HG03045 (cell line): Measurements from ENCODE around the gene YPEL1.

Experiments used
- ATAC-seq: cut with Tn5 transposase; IDR thresholded peaks from one replicate; pipeline ENCODE4 v1.9.1; 2021; ENCODE audit warnings: mild to moderate bottlenecking, moderate library complexity; ENCODE audit not compliant: unreplicated experiment

YPEL1 gene

DNA sequence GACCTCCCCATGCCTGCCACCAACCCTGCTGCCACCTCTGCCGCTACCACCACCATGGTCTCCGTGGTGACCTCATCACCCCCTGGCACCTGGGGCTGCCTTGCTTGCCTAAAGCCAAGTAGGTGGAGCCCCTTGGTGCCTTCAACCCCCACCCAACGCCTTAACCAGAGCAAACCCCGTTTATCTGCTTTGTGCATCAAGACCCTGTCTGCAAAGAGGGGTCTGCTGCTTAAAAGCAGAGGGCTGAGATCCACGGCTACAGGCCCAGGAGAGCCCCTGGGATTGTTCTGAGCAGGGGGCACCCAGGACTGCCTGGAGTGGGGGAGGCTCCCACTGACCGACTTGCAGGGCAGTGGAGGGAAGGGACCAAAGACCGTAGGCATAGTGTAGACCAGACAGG is 74.7 kb downstream of the YPEL1 start:
- no peak for ATAC-seq

DNA sequence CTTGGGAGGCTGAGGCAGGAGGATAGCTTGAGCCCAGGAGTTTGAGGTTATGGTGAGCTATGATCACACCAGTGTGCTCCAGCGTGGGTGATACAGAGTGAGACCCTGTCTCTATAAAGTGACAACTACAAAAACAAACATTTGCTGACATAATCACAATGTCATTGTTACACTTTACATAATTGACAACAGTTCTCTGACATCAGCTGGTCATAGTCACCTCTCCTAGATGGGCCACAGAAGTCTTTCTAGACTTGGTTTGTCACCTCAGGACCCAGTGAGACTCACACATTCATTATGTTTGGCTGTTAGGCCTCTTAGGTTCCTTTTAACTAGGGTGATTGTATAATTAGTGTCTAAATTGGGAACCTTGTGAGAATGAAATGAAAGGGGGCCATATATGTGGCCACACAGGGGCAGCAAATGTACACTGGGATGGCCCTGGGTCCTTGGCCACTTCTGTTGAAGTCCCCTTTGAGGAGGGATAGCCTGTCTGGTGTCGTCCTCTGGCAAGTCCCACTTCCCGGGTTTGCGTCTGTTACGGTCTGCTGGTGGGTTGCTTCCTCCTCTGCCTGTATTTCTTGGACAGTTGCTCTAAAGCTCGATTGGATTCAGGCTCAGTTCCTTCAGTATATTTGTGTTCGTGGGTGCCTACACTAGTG is 75.6 kb downstream of the YPEL1 start:
- ATAC-seq, result no peak

DNA sequence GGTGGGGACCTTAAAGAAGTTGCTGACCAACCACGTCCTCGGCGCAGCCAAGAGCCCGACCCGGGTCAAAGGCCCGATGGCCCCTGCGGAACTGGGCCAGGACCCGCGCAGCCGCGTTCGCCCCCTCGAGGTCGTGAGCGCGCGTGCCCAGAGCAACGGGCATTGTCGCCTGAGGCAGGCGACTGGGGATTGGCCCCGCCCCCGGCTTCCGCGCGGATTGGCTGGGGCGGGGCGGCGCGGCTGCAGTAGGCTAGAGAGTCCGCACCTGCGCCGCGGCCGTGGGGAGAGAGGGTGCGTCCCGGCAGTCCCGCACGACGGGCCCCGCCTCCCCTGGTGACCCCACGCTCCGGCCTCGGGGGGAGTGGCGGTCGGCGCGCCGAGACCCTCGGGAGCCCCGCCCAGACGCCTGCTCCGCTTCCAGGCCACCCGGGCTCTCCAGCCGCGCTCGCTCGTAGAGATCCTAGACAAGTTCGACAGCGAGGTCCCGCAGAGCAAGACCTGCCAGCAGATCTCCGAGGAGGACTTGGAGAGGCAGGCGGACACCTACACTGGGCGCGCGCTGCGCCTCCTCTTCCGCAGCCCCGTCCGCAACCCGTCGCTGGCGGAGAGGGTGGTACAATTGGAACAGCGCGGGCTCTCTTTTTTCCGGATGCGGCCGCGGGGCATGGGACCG is 78.1 kb downstream of the YPEL1 start:
- ATAC-seq, result peak; percentile 73

DNA sequence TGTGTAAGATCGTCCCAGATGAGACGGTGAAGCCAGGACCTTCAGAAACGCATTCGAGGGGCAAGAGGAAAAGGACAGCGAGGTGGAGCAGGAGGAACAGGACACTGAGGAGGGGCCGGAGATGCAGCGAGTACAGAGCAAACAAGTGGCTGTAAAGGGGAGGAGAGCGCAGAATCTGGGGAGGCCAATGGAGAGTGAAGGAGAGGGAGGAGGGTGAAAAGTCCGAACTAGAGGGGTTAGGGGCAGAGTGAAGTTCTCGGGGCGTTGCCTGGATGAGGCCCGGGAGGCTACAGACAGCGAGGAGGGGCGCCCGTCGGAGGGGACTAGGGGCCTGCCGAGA is 78.6 kb downstream of the YPEL1 start:
- ATAC-seq, result no peak

DNA sequence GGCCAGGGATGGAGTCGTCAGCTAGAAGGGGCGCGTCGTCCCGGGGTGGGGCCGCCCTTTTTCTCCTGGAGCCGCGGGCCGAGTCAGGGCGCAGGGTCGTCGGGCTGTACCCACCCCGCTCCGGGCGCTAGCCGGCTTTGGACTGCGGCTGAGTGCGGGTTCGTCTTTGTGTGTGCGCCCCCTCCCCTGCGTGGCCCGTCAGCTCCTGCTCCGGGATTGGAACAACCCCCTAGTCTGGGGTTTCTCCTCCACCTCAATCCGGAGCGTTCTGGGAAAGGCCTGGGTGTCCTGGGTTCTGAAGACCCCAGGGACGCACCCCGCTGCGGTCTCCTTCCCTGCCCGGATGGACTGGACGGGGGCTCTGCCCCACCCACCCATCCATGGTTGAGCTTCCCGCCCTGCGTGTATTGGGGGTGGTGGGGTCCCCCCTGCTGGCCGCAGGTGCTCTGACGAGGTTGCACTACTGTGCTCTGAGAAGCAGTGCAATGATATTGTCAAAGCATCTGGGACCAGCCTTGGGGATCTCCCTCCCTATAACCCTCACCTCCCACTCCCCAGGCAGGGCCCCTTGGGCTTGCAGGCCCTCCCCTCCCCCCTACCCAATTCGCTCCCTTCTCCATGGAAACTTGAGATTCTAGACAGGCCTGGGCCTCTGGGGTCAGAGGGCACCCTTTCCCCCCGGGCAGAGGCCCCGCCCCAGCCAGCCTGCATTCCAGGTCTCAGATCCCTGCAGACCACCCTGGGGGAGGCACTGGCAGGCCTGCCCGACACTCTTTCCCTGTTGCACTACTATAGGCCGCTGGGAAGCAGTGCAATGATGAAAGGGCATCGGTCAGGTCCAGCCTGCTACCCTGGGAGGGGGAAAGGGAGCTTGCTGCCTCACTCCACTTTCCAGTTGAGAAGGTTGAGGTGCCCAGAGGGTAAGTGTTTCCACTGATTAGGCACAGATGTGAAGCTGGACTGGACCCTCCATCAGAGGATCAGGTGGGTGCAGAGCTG is 82.7 kb downstream of the YPEL1 start:
- ATAC-seq, result no peak

DNA sequence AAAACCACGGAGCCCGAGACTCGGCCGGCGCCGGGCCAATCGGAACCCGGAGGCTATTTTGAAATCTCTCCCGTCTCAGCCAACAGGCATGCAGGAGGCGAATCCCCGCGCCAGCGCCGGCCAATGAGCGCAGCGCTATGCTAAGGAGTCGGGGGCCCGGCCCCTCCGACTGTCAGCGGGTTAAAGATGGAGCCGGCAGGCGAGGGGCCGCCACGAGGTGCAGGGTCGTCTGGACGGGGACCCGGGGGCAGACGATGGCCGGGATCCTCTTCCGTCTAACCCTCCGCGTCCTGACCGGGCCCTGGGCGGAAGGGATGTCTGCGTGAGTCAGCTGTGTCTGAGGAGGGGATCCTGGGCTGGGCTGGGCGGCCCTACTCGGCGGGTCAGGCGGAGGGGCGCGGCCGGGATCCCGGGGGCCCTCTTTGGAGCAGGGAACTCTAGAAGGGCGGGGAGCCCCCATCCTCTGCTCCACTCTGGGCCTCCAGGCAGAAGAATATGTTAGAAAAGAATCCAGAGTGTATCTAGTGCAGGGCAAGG is 83.5 kb downstream of the YPEL1 start:
- ATAC-seq, result peak; percentile 80

DNA sequence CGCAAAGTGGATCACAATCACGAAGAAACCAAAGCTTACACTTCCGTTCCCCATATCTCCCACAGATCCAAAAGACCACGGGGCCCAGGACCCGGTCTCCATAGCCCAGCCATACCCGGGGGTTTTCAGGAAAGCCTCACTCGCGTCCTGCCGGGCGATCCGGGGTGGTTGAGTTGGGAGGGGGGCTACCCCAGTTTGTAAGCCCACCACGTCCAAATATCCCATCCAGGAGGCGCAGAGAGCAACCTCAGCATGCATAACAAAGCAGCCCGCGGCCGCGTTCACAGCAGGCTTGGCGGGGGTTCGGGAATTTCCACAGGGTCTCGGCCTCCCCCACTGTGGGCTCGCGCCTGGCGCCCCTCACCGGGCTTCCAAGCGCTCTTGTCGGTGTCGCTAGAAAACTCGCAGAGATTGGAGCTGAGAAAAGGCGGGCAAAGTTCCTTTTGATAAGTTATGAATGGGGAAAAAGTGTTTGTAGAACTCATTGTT is 84.0 kb downstream of the YPEL1 start:
- peak; percentile 13 for ATAC-seq

DNA sequence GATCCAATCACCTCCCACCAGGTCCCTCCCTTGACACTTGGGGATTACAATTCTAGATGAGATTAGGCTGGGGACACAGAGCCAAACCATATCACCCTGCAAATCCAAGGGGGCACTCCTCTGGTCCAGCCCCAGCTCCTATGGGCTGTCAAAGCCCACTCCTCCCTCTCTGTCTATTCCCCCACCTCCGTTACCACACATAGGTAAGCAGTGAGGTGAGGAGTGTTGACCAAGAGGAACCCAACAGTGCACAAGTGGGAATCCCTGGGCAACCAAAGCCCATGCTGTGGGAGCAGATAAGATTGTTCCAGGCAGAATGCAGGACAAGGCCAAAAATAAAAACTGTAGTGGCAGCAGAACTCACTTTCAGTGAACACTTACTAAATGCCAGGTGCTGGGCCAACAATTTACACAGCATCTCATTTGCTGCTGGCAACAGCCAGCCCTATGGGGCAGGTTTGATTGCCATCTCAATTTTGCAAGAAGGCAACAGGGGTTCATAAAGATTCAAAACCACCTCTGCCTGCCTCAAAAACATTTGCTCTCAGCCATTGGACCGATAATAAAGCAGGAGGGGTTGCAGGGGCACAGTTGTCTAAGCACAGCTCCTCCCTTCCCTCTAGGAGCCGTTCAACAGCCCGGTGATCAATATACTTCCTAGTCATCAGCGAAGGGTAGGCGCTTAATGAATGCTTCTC is 84.6 kb downstream of the YPEL1 start:
- no peak for ATAC-seq

DNA sequence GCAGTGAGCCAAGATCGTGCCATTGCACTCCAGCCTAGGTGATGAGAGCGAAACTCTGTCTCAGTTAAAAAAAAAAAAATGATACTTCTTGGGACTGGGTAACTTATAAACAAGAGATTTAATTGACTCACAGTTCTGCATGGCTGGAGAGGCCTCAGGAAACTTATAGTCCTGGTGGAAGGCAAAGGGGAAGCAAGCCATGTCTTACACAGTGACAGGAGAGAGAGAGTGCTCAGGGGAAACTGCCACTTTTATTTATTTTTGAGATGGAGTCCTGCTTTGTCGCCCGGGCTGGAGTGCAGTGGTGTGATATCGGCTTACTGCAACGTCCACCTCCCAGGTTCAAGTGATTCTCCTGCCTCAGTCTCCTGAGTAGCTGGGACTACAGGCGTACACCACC is 85.3 kb downstream of the YPEL1 start:
- no peak for ATAC-seq
